ENCODE measurements around the gene HSPB2.

DNA sequence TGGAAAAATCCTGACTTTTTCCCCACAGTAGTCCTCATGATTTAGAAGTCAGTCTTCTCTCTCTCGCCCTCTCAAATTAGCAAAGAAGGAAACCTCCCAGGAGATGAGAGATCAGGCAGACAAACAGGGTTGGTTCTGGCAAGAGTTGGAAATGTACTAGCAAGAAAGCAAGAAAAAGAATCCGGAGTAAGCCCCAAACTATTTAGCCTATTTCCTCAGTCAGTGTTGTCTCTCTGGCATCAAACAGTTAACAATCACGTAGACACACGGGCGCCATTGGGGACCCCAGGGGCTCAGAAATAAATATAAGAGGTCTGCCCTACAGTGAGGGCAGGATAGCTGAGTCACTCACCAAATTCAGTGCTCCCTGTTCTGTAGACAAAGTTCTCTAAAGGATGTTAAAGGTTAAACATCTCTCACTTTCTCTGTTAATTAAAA, 10.8 kb downstream of the HSPB2 start:
- TF ChIP-seq EP300 (IDR thresholded peaks at IDR 0.05; ENCODE audit: low read depth) (no peak), POLR2A (IDR thresholded peaks at IDR 0.05) (no peak), POLR2AphosphoS5 (IDR thresholded peaks at IDR 0.05) (no peak)
- TF ChIP-seq, protein P1, sequence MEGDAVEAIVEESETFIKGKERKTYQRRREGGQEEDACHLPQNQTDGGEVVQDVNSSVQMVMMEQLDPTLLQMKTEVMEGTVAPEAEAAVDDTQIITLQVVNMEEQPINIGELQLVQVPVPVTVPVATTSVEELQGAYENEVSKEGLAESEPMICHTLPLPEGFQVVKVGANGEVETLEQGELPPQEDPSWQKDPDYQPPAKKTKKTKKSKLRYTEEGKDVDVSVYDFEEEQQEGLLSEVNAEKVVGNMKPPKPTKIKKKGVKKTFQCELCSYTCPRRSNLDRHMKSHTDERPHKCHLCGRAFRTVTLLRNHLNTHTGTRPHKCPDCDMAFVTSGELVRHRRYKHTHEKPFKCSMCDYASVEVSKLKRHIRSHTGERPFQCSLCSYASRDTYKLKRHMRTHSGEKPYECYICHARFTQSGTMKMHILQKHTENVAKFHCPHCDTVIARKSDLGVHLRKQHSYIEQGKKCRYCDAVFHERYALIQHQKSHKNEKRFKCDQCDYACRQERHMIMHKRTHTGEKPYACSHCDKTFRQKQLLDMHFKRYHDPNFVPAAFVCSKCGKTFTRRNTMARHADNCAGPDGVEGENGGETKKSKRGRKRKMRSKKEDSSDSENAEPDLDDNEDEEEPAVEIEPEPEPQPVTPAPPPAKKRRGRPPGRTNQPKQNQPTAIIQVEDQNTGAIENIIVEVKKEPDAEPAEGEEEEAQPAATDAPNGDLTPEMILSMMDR (IDR thresholded peaks at IDR 0.05), result no peak
